Peyer's patch (tissue), 4 donors: ENCODE results near the gene HARBI1. TPM values are rescaled to one million over a fixed set of nuclear protein-coding genes. Genes with fewer than 3 reads are reported as not detected.

Experiments used
- DNase-seq, 3 donors: peaks; one replicate each; pipeline ENCODE4 v3.0.0-alpha.2; 2017 to 2019
- H3K27ac ChIP-seq, 4 donors: fragments of 200-600 bp; sonication (generic); one replicate each; pipeline ENCODE4 v1.5.1; 2016 to 2019
- H3K27me3 ChIP-seq, 2 donors: fragments of 200-600 bp; sonication (generic); one replicate each; pipeline ENCODE4 v1.5.1; 2019
- H3K36me3 ChIP-seq, 3 donors: fragments of 200-600 bp; sonication (generic); one replicate each; pipeline ENCODE4 v1.5.1; 2016 to 2019
- H3K4me1 ChIP-seq, 4 donors: fragments of 200-600 bp; sonication (generic); one replicate each; pipeline ENCODE4 v1.5.1; 2016 to 2019
- H3K4me3 ChIP-seq, 4 donors: fragments of 200-600 bp; sonication (generic); 1 replicate in 3 of 4; 2 replicates in 1 of 4; pipeline ENCODE4 v1.5.1; 2016 to 2019; ENCODE audit warnings: mild to moderate bottlenecking in 1 of 4
- H3K9me3 ChIP-seq, 4 donors: fragments of 200-600 bp; sonication (generic); one replicate each; pipeline ENCODE4 v1.5.1; 2016 to 2019; ENCODE audit warnings: mild to moderate bottlenecking in 1 of 4
- POLR2A ChIP-seq, 2 donors: fragments of 450-650 bp; IDR thresholded peaks; one replicate each; pipeline ENCODE4 v1.5.1; 2017; ENCODE audit warnings: antibody characterized with exemption in 2 of 2, mild to moderate bottlenecking in 2 of 2, moderate library complexity in 2 of 2
- total RNA-seq, 4 donors: library from RNA; depleted of rRNA; stranded (reverse); fragments of >200 nt; gene quantifications; one replicate each; pipeline ENCODE4 v1.1.0, GENCODE V29; 2016
- TF ChIP-seq, protein P1 (sequence below), 6 experiments: fragments of 450-650 bp in 4 of 6; fragments of 200-600 bp in 2 of 6; sonication (generic) in 1 of 6; IDR thresholded peaks; one replicate each; pipeline ENCODE4 v1.5.1; 2017 to 2019; ENCODE audit warnings: antibody characterized with exemption in 6 of 6, mild to moderate bottlenecking in 3 of 6, moderate library complexity in 1 of 6

The HARBI1 gene
- total RNA-seq, 4 donors from 2014 or later = 3.3 to 4.4 (median 4.1) TPM

DNA sequence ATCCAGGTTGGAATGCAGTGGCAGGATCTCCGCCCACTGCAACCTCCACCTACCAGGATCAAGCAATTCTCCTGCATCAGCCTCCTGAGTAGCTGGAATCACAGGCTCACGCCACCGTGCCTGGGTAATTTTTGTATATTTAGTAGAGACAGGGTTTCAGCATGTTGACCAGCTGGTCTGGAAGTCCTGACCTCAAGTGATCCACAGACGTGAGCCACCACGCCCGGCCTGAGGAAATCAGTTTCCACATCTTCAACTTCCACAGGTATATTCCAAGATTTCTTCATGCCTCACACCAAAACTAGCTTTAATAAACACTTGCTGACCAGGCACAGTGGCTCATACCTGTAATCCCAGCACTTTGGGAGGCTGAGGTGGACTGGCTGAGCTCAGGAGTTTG lies 7.6 kb downstream of the HARBI1 start:
- no peak for DNase-seq
- Histone ChIP-seq H3K4me1 (no peaks in the 10 kb centered on the region), H3K9me3 (no peaks in the 10 kb centered on the region), H3K27me3 (no peaks in the 10 kb centered on the region), H3K4me3 (no peak overlapping the region), H3K27ac (no peak overlapping the region), H3K36me3 (no peaks in the 10 kb centered on the region)
- TF ChIP-seq, protein P1, sequence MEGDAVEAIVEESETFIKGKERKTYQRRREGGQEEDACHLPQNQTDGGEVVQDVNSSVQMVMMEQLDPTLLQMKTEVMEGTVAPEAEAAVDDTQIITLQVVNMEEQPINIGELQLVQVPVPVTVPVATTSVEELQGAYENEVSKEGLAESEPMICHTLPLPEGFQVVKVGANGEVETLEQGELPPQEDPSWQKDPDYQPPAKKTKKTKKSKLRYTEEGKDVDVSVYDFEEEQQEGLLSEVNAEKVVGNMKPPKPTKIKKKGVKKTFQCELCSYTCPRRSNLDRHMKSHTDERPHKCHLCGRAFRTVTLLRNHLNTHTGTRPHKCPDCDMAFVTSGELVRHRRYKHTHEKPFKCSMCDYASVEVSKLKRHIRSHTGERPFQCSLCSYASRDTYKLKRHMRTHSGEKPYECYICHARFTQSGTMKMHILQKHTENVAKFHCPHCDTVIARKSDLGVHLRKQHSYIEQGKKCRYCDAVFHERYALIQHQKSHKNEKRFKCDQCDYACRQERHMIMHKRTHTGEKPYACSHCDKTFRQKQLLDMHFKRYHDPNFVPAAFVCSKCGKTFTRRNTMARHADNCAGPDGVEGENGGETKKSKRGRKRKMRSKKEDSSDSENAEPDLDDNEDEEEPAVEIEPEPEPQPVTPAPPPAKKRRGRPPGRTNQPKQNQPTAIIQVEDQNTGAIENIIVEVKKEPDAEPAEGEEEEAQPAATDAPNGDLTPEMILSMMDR (IDR thresholded peaks at IDR 0.05) = no peak
- TF ChIP-seq POLR2A (IDR thresholded peaks at IDR 0.05) = no peak

DNA sequence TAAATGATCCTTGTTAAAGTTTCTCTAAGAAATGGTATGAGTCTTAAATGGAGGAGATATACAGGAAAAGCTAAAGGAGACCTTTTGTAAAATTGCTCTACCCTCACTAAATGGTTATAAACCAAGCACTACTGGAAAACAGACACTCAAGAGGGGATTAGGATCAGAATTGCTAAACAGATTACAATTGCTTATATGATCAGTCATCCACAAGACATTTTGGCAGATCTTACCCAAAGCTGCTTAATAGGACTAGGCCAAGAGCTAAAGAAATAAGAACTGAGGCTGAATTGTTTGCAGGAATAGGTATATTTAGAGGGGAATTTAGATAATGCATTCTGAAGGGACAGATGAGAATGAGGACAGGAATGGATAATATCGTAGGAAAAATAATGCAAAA lies 9.5 kb downstream of the HARBI1 start:
- H3K36me3 ChIP-seq = no peaks in the 10 kb centered on the region
- no peak for TF ChIP-seq POLR2A (IDR thresholded peaks at IDR 0.05)
- TF ChIP-seq, protein P1 (IDR thresholded peaks at IDR 0.05) = no peak
- no peaks in the 10 kb centered on the region for H3K27me3 ChIP-seq
- no peaks in the 10 kb centered on the region for H3K9me3 ChIP-seq
- no peak overlapping the region for H3K27ac ChIP-seq
- H3K4me1 ChIP-seq = no peaks in the 10 kb centered on the region
- H3K4me3 ChIP-seq = no peak overlapping the region
- DNase-seq = no peak

DNA sequence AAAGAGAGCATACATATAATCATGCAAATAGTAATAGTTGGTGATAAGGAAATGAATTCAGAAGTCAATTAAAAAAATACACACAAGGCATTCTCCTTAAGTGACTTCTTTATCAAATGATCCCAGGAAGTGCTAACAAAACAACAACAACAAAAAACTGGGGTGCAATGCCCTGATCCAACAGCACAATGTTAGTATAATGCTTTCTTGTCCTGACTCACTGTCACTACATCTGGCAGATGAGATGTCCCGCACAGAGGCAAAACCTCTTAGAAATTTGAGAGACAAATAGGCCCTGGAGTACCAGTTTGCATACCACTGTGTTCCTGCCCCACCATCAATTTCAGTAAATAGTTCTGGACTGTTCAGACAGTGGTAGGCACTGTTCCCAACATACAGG lies 12.2 kb downstream of the HARBI1 start:
- Histone ChIP-seq H3K36me3 (no peaks in the 10 kb centered on the region), H3K4me3 (no peak overlapping the region), H3K9me3 (no peaks in the 10 kb centered on the region), H3K4me1 (no peaks in the 10 kb centered on the region), H3K27me3 (no peaks in the 10 kb centered on the region), H3K27ac (no peak overlapping the region)
- DNase-seq = no peak
- TF ChIP-seq, protein P1 (IDR thresholded peaks at IDR 0.05) = no peak
- no peak for TF ChIP-seq POLR2A (IDR thresholded peaks at IDR 0.05)

DNA sequence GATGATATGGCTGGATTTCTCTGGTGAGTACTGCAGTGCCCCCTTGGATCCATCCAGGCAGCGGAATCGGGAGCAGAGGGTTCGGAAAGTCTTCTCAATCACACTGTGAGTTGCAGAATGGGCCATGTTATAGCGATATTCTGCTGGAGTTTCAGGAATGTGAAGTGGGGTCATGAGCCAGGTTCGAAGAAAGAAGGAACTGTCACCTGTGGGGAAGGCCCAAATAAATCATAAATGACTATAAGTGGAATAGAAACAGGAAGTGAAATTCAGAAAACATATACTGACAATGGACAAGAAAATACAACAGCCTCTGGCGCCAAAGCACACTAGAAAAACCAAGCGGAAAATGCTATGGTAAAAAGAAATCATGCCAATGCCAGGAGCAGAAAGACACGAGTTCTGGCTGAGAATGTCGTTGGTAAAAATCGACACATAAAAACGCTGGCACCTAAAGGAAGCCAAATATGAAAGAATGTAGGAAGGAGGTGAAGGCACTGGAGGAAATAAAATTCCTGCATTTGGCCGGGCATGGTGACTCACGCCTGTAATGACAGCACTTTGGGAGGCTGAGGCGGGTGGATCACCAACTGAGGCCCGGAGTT lies 13.2 kb downstream of the HARBI1 start:
- H3K36me3 ChIP-seq = no peaks in the 10 kb centered on the region
- no peak overlapping the region for H3K4me3 ChIP-seq
- no peak overlapping the region for H3K27ac ChIP-seq
- no peak for TF ChIP-seq POLR2A (IDR thresholded peaks at IDR 0.05)
- TF ChIP-seq, protein P1 (IDR thresholded peaks at IDR 0.05) = no peak
- H3K27me3 ChIP-seq = no peaks in the 10 kb centered on the region
- no peaks in the 10 kb centered on the region for H3K9me3 ChIP-seq
- DNase-seq = no peak
- no peaks in the 10 kb centered on the region for H3K4me1 ChIP-seq

DNA sequence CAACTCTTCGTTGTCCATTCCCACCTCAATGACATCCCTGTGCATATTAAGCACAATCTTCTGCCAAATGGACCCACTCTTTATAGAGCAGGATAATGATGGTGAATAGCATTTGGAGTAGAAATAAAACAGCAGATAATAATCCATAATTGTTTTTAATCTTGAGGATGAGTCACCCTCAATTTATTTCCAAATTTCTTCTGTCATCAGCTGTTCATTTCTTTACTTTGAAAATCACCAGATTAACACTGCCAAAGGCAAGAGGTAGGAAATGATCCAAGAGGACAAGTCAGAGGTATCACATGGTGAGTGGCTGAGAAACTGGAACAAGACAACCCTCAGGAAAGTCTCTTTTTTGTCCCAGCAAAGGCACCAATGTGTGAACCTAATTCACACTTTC lies 15.9 kb downstream of the HARBI1 start:
- no peaks in the 10 kb centered on the region for H3K36me3 ChIP-seq
- DNase-seq = no peak
- TF ChIP-seq POLR2A (IDR thresholded peaks at IDR 0.05) = no peak
- TF ChIP-seq, protein P1 (IDR thresholded peaks at IDR 0.05) = no peak
- H3K4me3 ChIP-seq = no peak overlapping the region
- H3K4me1 ChIP-seq = no peaks in the 10 kb centered on the region
- H3K9me3 ChIP-seq = no peaks in the 10 kb centered on the region
- no peak overlapping the region for H3K27ac ChIP-seq
- H3K27me3 ChIP-seq = no peaks in the 10 kb centered on the region
